ENCODE results near the gene CYP26C1. TPM values are rescaled to one million over a fixed set of nuclear protein-coding genes. Genes with fewer than 3 reads are reported as not detected.

CYP26C1 gene
- total RNA-seq, 6 donors from 2014 or later = 0.22 to 0.46 (median 0.37) TPM; not detected in 1

- WGBS, 2 donors = 79 to 88% methylated on average over 5 of the region's 5 CpGs
- Histone ChIP-seq H3K9me3 (no peaks in the 10 kb centered on the region), H3K27ac (no peak overlapping the region), H3K27me3 (peaks cover 0 to 27% (median 18%) of the 10 kb centered on the region in 4 donors), H3K36me3 (no peaks in the 10 kb centered on the region), H3K4me3 (no peak overlapping the region), H3K4me1 (peaks cover 17 to 32% (median 29%) of the 10 kb centered on the region in 4 donors)
- no peak for DNase-seq
- TF ChIP-seq POLR2A (IDR thresholded peaks at IDR 0.05) = no peak
- TF ChIP-seq EP300 (IDR thresholded peaks at IDR 0.05) = no peak
- TF ChIP-seq CTCF (IDR thresholded peaks at IDR 0.05) = no peak
- no peak for TF ChIP-seq POLR2AphosphoS5 (IDR thresholded peaks at IDR 0.05)
- ATAC-seq (ENCODE audit: low FRiP score in 2 of 2) = no peak
Measured at GRCh38 chr10:93077860-93078337, 17.3 kb downstream of the CYP26C1 start.

GRCh38 chr10:93079663-93080349 lies 19.2 kb downstream of the CYP26C1 start:
- no peak overlapping the region for H3K27ac ChIP-seq
- TF ChIP-seq EP300 (IDR thresholded peaks at IDR 0.05) (no peak), CTCF (IDR thresholded peaks at IDR 0.05) (no peak), POLR2AphosphoS5 (IDR thresholded peaks at IDR 0.05) (no peak), POLR2A (IDR thresholded peaks at IDR 0.05) (no peak)
- H3K36me3 ChIP-seq = no peaks in the 10 kb centered on the region
- 56 to 64% methylated on average over 8 to 9 of the region's 9 CpGs for WGBS, 2 donors
- H3K4me1 ChIP-seq = peaks cover 0 to 13% (median 10%) of the 10 kb centered on the region in 4 donors
- H3K4me3 ChIP-seq = no peak overlapping the region
- peaks cover 0 to 8% (median 3%) of the 10 kb centered on the region in 4 donors for H3K27me3 ChIP-seq
- H3K9me3 ChIP-seq = no peaks in the 10 kb centered on the region
- DNase-seq = peak in 1 of 2 donors; percentile 29
- no peak for ATAC-seq (ENCODE audit: low FRiP score in 2 of 2)

- peak; percentile 82 to 86 for ATAC-seq (ENCODE audit: low FRiP score in 2 of 2)
- peaks cover 0 to 2% (median 0%) of the 10 kb centered on the region in 4 donors for H3K27me3 ChIP-seq
- no peak overlapping the region for H3K4me3 ChIP-seq
- 62 to 67% methylated on average over 13 to 21 of the region's 22 CpGs for WGBS, 2 donors
- H3K27ac ChIP-seq = no peak overlapping the region
- H3K9me3 ChIP-seq = no peaks in the 10 kb centered on the region
- TF ChIP-seq POLR2A (IDR thresholded peaks at IDR 0.05) = no peak
- TF ChIP-seq CTCF (IDR thresholded peaks at IDR 0.05) = peak; percentile 71 to 81 (median 78)
- no peaks in the 10 kb centered on the region for H3K36me3 ChIP-seq
- H3K4me1 ChIP-seq = peaks cover 0 to 10% (median 5%) of the 10 kb centered on the region in 4 donors
- DNase-seq = peak; percentile 17 to 53
Measured at GRCh38 chr10:93080350-93081046, 19.9 kb downstream of the CYP26C1 start.

- ATAC-seq (ENCODE audit: low FRiP score in 2 of 2) (no peak), DNase-seq (no peak)
- no peak overlapping the region for H3K4me3 ChIP-seq
- H3K36me3 ChIP-seq = no peaks in the 10 kb centered on the region
- H3K27ac ChIP-seq = no peak overlapping the region
- TF ChIP-seq POLR2AphosphoS5 (IDR thresholded peaks at IDR 0.05) (no peak), CTCF (IDR thresholded peaks at IDR 0.05) (no peak), EP300 (IDR thresholded peaks at IDR 0.05) (no peak), POLR2A (IDR thresholded peaks at IDR 0.05) (no peak)
- no peaks in the 10 kb centered on the region for H3K9me3 ChIP-seq
- peaks cover 0 to 10% (median 5%) of the 10 kb centered on the region in 4 donors for H3K4me1 ChIP-seq
- H3K27me3 ChIP-seq = no peaks in the 10 kb centered on the region
- 41 to 43% methylated on average over 3 of the region's 3 CpGs for WGBS, 2 donors
Measured at GRCh38 chr10:93081318-93081717, 20.7 kb downstream of the CYP26C1 start.

Data from upper lobe of left lung (tissue), 6 donors.